Parathyroid adenoma (tissue), 2 donors: Measurements from ENCODE around the gene PLSCR4.

Experiments used
- H2AFZ ChIP-seq: fragments of 300-600 bp; sonication (generic); one replicate; pipeline ENCODE4 v1.7.0; 2017; ENCODE audit warnings: antibody characterized with exemption, mild to moderate bottlenecking
- H3K27ac ChIP-seq: fragments of 300-600 bp; sonication (generic); one replicate; pipeline ENCODE4 v1.7.0; 2017
- H3K27me3 ChIP-seq: fragments of 300-600 bp; sonication (generic); one replicate; pipeline ENCODE4 v1.7.0; 2017; ENCODE audit warnings: low read length; ENCODE audit not compliant: control insufficient read depth, insufficient read depth
- H3K36me3 ChIP-seq: fragments of 300-600 bp; sonication (generic); one replicate; pipeline ENCODE4 v1.7.0; 2017; ENCODE audit warnings: low read length; ENCODE audit not compliant: control insufficient read depth, insufficient read depth
- H3K4me1 ChIP-seq: fragments of 300-600 bp; sonication (generic); one replicate; pipeline ENCODE4 v1.7.0; 2017; ENCODE audit warnings: control low read depth
- H3K4me2 ChIP-seq: fragments of 300-600 bp; sonication (generic); one replicate; pipeline ENCODE4 v1.7.0; 2017; ENCODE audit warnings: low read length
- H3K4me3 ChIP-seq: fragments of 300-600 bp; sonication (generic); one replicate; pipeline ENCODE4 v1.7.0; 2017; ENCODE audit warnings: low read depth, low read length
- H3K79me2 ChIP-seq: fragments of 300-600 bp; sonication (generic); one replicate; pipeline ENCODE4 v1.7.0; 2017; ENCODE audit warnings: control low read depth
- H3K9ac ChIP-seq: fragments of 300-600 bp; sonication (generic); one replicate; pipeline ENCODE4 v1.7.0; 2017; ENCODE audit warnings: mild to moderate bottlenecking
- H3K9me3 ChIP-seq: fragments of 300-600 bp; sonication (generic); one replicate; pipeline ENCODE4 v1.7.0; 2017; ENCODE audit warnings: low read length; ENCODE audit not compliant: control insufficient read depth
- CTCF ChIP-seq: fragments of 300-600 bp; sonication (generic); IDR thresholded peaks from one replicate; pipeline ENCODE4 v1.7.0; 2017; ENCODE audit warnings: antibody characterized with exemption, mild to moderate bottlenecking
- donor health status: primary hyperparathyroidism.

Gene PLSCR4

GRCh38 chr3:146195030-146195429 is 55.9 kb downstream of the PLSCR4 start:
- no peaks in the 10 kb centered on the region for H3K4me1 ChIP-seq
- no peak overlapping the region for H3K9ac ChIP-seq
- no peak for TF ChIP-seq CTCF
- H3K9me3 ChIP-seq, result no peaks in the 10 kb centered on the region
- H3K36me3 ChIP-seq, result no peaks in the 10 kb centered on the region
- no peak overlapping the region for H3K4me2 ChIP-seq
- H2AFZ ChIP-seq, result no peak overlapping the region
- H3K4me3 ChIP-seq, result no peak overlapping the region
- no peak overlapping the region for H3K27ac ChIP-seq
- no peaks in the 10 kb centered on the region for H3K79me2 ChIP-seq
- H3K27me3 ChIP-seq, result no peaks in the 10 kb centered on the region

GRCh38 chr3:146191051-146191450 is 59.9 kb downstream of the PLSCR4 start:
- no peak overlapping the region for H3K27ac ChIP-seq
- no peak for TF ChIP-seq CTCF

GRCh38 chr3:146189519-146190173 is 61.3 kb downstream of the PLSCR4 start:
- Histone ChIP-seq H2AFZ (peak overlapping the region; percentile 27), H3K9me3 (no peaks in the 10 kb centered on the region), H3K27me3 (no peaks in the 10 kb centered on the region), H3K4me2 (no peak overlapping the region), H3K4me1 (no peaks in the 10 kb centered on the region), H3K4me3 (no peak overlapping the region), H3K27ac (no peak overlapping the region), H3K9ac (no peak overlapping the region), H3K79me2 (no peaks in the 10 kb centered on the region), H3K36me3 (no peaks in the 10 kb centered on the region)
- TF ChIP-seq CTCF, result peak; percentile 80

More at GRCh38 chr3:146191051-146191450, 59.9 kb downstream of the PLSCR4 start:
- no peak overlapping the region for H3K9ac ChIP-seq
- H3K4me1 ChIP-seq, result no peaks in the 10 kb centered on the region
- H3K36me3 ChIP-seq, result no peaks in the 10 kb centered on the region
- no peaks in the 10 kb centered on the region for H3K79me2 ChIP-seq
- H3K27me3 ChIP-seq, result no peaks in the 10 kb centered on the region
- H3K4me3 ChIP-seq, result no peak overlapping the region
- no peak overlapping the region for H2AFZ ChIP-seq
- H3K4me2 ChIP-seq, result no peak overlapping the region
- no peaks in the 10 kb centered on the region for H3K9me3 ChIP-seq

- H3K27ac ChIP-seq, result no peak overlapping the region
Observed at GRCh38 chr3:146187334-146187950, 63.5 kb downstream of the PLSCR4 start.

More at GRCh38 chr3:146187334-146187950, 63.5 kb downstream of the PLSCR4 start:
- no peak overlapping the region for H2AFZ ChIP-seq
- H3K36me3 ChIP-seq, result no peaks in the 10 kb centered on the region
- no peaks in the 10 kb centered on the region for H3K9me3 ChIP-seq
- H3K79me2 ChIP-seq, result no peaks in the 10 kb centered on the region
- no peaks in the 10 kb centered on the region for H3K4me1 ChIP-seq
- peak; percentile 68 for TF ChIP-seq CTCF
- no peaks in the 10 kb centered on the region for H3K27me3 ChIP-seq
- H3K4me2 ChIP-seq, result no peak overlapping the region
- H3K4me3 ChIP-seq, result no peak overlapping the region
- no peak overlapping the region for H3K9ac ChIP-seq
